Bronchial epithelial cell (primary cell): ENCODE results near the gene NTSR1. TPM values are rescaled to one million over a fixed set of nuclear protein-coding genes. Genes with fewer than 3 reads are reported as not detected.

Source experiments
- DNase-seq: peaks from one replicate; pipeline ENCODE4 v3.0.0-alpha.2; 2010; ENCODE audit warnings: low read depth
- FAIRE-seq: peaks from 2 replicates; lab custom pipeline; 2011; peaks lifted over from hg19 to GRCh38; lab: Jason Lieb, UNC
- H3K27me3 ChIP-seq: 2 replicates; pipeline ENCODE4 v1.5.1; 2011; ENCODE audit warnings: low read length; ENCODE audit not compliant: control insufficient read depth, insufficient read depth
- H3K36me3 ChIP-seq: 2 replicates; pipeline ENCODE4 v1.5.1; 2011; ENCODE audit warnings: low read length; ENCODE audit not compliant: control insufficient read depth, insufficient read depth
- H3K4me3 ChIP-seq: 2 replicates; pipeline ENCODE4 v1.5.1; 2011; ENCODE audit warnings: mild to moderate bottlenecking, low read depth, low read length, control low read depth
- total RNA-seq: library from RNA; depleted of rRNA; stranded (reverse); fragments of >200 nt; gene quantifications from 2 replicates; pipeline ENCODE4 v1.2.1, GENCODE V29; 2014
- TF ChIP-seq, protein P1 (sequence below): IDR thresholded peaks from 2 replicates; pipeline ENCODE4 v1.5.1; 2011; ENCODE audit warnings: mild to moderate bottlenecking, moderate library complexity, low read length, control low read depth, inconsistent platforms; ENCODE audit not compliant: insufficient read depth, severe bottlenecking

NTSR1 gene
- total RNA-seq, 1 donor from 2014 or later = not detected

DNA sequence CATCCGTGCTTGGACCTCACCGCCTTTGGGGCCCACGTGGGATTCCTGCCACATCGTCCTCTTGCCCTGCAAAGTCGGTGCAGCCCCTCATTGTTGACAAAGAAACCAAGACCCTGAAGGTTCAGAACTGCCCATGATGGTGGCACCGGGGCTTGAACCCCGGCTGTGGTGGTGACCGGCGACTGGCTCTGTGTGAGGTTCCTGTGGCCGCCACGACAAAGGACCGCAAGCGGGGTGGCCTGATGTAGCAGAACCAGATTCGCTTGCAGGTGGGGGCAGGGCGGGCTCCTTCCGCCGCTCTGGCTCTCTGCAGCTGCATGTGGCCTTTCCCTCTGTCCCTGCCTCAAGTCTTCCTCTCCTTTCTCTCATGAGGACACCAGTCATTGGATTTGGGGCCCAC, 37.6 kb upstream of the NTSR1 start:
- H3K36me3 ChIP-seq = no peaks in the 10 kb centered on the region
- FAIRE-seq (no peak), DNase-seq (no peak)
- TF ChIP-seq, protein P1, sequence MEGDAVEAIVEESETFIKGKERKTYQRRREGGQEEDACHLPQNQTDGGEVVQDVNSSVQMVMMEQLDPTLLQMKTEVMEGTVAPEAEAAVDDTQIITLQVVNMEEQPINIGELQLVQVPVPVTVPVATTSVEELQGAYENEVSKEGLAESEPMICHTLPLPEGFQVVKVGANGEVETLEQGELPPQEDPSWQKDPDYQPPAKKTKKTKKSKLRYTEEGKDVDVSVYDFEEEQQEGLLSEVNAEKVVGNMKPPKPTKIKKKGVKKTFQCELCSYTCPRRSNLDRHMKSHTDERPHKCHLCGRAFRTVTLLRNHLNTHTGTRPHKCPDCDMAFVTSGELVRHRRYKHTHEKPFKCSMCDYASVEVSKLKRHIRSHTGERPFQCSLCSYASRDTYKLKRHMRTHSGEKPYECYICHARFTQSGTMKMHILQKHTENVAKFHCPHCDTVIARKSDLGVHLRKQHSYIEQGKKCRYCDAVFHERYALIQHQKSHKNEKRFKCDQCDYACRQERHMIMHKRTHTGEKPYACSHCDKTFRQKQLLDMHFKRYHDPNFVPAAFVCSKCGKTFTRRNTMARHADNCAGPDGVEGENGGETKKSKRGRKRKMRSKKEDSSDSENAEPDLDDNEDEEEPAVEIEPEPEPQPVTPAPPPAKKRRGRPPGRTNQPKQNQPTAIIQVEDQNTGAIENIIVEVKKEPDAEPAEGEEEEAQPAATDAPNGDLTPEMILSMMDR = no peak
- H3K27me3 ChIP-seq = peaks cover 18% of the 10 kb centered on the region
- H3K4me3 ChIP-seq = no peak overlapping the region

DNA sequence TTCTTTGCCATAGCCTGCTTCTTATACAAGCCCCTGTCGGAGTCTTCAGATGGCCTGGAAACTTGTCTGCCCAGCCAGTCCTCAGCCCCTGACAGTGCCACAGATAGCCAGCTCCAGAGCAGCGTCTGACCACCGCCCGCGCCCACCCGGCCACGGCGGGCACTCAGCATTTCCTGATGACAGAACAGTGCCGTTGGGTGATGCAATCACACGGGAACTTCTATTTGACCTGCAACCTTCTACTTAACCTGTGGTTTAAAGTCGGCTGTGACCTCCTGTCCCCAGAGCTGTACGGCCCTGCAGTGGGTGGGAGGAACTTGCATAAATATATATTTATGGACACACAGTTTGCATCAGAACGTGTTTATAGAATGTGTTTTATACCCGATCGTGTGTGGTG, 36.9 kb upstream of the NTSR1 start:
- Histone ChIP-seq H3K27me3 (peaks cover 20% of the 10 kb centered on the region), H3K4me3 (no peak overlapping the region), H3K36me3 (no peaks in the 10 kb centered on the region)
- DNase-seq = no peak
- TF ChIP-seq, protein P1 = no peak
- FAIRE-seq = no peak

DNA sequence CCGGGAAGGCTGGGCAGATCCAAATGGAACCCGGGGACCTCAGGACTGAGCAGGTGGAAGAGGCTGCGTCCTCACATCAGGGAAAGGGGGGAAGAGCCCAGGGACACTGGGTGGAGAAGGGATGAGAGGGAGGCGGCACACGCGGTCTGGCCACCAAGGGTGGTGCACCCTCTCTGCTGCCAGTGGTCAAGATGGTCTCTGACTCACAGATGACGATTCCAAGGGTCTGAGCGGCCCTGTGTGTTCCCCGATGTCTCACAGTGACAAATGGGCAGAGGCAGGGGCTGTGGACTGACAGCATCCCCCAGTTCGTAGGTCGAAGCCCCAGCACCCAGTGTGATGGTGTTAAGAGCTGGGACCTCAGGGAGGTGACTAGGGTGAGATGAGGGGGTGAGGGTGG, 34.3 kb upstream of the NTSR1 start:
- Histone ChIP-seq H3K36me3 (no peaks in the 10 kb centered on the region), H3K4me3 (no peak overlapping the region), H3K27me3 (peaks cover 9% of the 10 kb centered on the region)
- DNase-seq (no peak), FAIRE-seq (no peak)
- TF ChIP-seq, protein P1 = no peak

DNA sequence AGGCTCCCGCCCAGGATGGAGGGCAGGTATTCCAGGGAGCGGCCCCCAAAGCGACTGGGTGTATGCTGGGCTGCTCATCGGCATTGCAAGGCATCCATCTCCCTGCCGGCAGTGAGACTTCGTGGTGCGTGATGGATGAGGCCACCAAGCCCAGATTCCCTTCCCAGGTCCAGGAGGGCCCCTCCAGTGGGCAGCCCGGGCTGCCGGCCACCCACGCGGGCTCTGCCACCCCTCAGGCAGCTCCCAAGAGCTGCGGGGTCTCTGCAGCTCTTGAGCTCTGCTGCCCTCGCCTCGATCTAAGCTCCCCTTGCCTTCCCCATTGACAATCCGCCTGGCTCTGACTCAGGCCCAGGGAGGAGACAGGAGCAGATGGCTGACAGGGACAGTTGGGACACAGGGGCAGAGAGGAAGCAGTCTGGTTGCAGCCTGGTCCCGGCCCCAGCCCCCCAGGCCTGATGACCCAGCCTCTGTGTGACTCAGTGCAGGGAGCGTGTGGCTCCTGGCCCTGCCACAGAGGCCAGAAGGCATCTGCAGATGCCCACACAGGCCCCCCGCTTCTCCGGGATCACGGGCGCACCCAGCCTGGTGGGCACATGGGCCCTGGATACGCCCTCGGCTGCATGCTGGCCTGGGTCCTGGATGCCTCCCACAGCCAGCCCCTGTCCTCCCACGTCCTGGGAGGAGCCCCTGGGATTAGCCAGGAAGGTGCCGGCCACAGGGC, 33.3 kb upstream of the NTSR1 start:
- DNase-seq (no peak), FAIRE-seq (no peak)
- Histone ChIP-seq H3K36me3 (no peaks in the 10 kb centered on the region), H3K4me3 (no peak overlapping the region), H3K27me3 (peaks cover 7% of the 10 kb centered on the region)
- TF ChIP-seq, protein P1 = no peak

DNA sequence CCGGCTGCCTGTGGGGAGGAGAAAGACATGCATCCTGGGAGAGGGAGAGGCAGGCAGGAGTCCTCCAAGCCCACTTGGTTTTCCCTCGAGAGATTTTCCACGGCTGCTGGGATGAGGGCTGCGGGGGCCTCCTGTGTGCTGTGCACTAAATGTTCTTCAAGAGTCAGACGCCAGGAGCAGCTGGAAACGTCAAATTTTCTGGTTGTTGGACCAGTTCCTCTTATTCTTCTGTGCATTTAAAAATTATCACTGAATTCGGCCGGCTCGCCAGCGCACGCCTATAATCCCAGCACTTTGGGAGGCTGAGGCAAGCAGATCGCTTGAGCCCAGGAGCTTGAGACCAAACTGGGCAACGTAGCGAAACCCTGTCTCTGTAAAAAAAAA, 32.8 kb upstream of the NTSR1 start:
- DNase-seq (no peak), FAIRE-seq (no peak)
- H3K27me3 ChIP-seq = peaks cover 6% of the 10 kb centered on the region
- TF ChIP-seq, protein P1 = no peak
- no peaks in the 10 kb centered on the region for H3K36me3 ChIP-seq
- H3K4me3 ChIP-seq = no peak overlapping the region

DNA sequence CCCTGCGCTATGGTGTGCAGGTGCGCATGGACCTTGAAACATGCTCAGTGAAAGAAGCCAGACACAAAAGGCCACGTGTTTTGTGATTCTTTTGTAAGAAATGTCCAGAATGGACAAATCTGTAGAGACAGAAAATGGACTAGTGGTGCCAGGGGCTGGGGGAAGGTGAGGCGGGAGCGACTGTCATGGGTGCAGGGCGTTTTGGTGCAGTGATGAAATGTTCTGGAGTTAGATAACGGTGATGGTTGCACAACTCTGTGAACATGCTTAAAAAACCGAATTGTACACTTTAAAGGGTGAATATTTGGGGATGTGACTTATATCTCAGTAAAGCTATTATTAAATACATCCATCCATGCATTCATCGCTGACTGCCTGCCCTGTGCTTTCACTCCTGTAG, 31.7 kb upstream of the NTSR1 start:
- FAIRE-seq (no peak), DNase-seq (no peak)
- no peak overlapping the region for H3K4me3 ChIP-seq
- TF ChIP-seq, protein P1 = no peak
- H3K27me3 ChIP-seq = peaks cover 10% of the 10 kb centered on the region
- no peaks in the 10 kb centered on the region for H3K36me3 ChIP-seq
